HG02938 (cell line): Measurements from ENCODE around the gene HIF3A.

Source experiments
- ATAC-seq: cut with Tn5 transposase; IDR thresholded peaks from one replicate; pipeline ENCODE4 v1.9.1; 2021; ENCODE audit warnings: mild to moderate bottlenecking, moderate library complexity; ENCODE audit not compliant: unreplicated experiment

The HIF3A gene

DNA sequence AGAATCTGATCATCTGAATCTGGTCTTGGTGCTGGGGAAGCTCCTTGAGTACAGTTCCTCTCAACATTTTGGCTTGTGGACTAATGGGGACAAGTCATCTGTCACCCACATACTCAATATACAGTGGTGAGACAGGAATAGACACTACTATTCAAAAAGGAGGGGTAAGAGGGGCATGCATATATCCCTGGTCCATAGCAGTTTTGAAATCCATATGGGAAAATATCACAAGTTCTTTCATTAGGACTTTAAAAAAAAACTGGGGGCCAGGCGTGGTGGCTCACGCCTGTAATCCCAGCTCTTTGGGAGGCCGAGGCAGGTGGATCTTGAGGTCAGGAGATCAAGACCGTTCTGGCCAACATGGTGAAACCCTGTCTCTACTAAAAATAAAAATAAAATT lies 29.8 kb downstream of the HIF3A start:
- no peak for ATAC-seq

DNA sequence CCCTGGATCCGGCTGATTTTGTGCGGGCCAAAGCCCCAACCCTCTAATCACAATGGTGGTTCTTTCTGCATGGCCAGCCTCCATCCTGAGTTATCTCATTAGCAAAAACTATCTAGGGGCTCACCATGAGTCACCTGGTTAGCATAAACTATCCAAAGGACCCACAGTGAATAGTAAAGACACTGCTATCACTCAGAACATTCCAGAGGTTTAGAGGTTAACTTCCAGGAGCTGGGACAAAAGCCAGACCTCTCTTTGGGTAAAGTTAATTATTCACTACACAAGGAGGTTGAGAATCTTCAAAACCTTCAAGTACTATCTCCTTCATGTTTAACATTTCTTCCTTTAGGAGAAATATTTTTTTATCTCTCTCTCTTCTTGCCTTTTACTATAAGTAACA lies 31.2 kb downstream of the HIF3A start:
- ATAC-seq: no peak

DNA sequence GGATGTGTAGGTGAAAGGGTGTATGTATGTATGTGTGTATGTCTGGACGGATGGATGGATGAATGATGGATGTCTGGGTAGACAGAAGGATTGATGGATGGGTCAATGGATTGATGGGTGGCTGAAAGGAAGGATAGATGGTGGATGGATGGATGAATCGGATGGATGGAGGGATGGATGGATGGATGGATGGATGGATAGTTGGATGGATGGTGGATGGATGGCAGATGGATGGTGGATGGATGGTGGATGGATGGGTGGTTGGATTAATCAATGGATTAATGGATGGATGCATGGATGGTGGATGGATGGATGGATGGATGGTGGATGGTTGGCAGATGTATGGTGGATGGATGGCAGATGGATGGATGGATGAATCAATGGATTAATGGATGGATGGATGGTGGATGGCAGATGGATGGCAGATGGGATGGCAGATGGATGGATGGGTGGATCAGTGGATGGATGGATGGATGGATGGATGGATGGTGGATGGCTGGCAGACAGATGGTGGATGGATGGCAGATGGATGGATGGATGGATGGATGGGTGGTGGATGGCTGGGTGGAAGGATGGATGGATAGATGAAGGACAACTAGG lies 33.6 kb downstream of the HIF3A start:
- ATAC-seq: no peak

DNA sequence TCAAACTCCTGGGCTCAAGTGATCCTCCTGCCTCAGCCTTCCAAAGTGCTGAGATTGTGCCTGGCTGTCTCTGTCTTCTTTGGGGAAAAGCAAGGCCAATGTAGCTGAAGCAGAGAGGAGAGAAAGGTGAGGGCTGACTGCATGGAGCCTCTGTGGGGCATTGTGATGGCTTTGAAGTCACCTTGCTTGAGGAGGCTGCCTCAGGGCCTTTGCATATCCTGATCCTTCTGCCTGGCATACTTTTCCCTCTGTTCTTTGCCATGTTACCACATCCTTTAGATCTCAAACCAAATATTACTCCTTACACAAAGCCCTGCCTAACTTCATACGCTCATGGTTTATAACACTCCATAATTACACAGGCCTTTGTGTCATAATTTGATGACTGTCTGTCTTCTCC lies 40.6 kb downstream of the HIF3A start:
- no peak for ATAC-seq

DNA sequence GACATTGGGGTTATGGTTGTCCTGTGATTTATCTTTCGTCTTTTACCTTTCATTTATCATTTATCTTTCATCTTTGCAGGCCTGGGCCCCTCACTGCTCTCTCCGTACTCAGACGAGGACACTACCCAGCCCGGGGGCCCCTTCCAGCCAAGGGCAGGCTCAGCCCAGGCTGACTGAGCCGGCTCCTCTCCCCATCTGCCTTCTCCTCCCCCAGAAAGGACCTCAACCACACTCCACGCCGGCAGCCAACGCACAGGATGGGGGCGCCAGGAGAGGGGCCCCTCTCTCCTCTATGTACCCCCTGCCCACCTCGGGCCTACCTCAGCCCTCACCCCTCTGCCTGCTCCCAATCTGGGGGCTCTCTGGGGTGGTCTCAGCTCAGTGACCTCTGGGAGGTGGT lies 42.6 kb downstream of the HIF3A start:
- ATAC-seq: no peak

DNA sequence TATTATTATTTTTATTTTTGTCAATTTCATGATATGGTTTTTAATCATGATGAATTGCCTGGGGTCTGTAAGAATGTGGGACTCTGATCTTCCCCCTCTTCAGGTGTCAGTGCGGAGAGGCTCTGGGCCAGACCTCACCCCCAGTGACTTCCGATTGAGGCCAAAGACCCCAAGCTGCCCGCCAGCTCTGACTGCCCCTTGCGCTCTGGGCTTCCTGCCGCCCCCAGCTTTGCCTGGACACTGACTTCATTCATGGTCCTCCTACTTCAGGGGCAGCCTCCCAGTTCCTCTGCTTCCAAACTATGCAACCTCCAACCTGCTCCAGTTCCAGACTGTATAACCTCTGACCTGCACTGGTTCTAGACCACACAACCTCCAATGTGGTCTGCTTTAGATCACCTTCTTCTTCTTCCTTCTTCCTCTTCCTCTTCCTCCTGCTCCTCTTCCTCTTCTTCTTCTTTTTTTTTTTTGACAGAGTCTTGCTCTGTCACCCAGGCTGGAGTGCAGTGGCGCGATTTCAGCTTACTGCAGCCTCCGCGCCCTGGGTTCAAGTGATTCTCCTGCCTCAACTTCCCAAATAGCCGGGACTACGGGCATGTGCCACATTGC lies 43.3 kb downstream of the HIF3A start:
- no peak for ATAC-seq

DNA sequence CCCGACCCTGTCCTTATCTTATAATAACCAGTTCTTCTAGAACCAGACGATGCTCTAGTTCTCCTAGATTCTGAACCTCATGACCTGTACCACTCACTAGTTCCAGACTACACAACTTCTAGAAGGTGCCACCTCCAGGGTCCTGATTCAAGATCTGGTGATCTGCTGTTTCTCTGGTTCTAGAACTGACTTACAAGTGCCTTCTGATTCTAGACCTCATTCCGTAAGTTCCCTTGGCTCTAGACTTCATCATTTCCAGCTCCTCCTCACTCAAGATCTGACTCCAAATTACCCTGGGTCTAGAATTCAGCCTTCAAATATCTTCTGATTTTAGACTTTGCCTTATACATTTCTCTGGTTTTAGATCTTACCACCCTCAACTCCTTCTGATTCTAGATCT lies 45.1 kb downstream of the HIF3A start:
- ATAC-seq: no peak

DNA sequence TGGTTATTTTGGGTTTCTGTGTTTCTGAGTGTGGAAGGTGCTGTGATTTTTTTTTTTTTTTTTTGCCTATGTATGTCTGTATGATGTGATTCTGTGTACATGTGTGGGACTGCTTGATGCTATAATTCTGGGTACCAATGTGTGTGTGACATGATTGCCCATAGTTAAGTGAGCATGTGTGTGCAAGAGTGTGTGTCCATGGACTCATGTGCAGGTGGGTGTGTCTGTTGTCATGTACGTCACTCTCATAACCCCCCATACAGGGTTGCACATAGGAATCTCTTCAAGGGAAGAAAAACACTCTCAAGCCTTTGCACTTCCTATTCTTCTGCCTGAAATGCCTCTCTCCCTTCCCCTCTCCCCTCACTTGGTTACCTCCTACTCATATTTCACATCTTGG lies 47.5 kb downstream of the HIF3A start:
- ATAC-seq: no peak

DNA sequence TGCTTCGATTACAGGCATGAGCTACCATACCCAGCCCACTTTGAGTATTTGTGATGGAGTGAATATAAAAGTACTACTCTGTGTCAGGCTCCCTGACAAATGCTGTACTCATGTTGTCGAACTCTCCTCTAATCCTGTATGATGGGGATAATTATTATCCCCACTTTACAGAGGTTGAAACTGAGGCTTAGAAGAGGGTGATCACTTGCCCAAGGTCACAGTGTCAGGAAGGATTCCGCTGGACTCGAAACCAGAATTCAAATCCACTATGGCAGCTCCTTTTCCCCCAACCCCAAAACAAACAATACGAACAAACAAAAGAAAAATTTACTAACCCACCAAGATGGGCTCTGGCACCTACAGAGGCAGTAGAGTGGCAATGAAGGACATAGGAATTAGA lies 48.3 kb downstream of the HIF3A start:
- no peak for ATAC-seq

DNA sequence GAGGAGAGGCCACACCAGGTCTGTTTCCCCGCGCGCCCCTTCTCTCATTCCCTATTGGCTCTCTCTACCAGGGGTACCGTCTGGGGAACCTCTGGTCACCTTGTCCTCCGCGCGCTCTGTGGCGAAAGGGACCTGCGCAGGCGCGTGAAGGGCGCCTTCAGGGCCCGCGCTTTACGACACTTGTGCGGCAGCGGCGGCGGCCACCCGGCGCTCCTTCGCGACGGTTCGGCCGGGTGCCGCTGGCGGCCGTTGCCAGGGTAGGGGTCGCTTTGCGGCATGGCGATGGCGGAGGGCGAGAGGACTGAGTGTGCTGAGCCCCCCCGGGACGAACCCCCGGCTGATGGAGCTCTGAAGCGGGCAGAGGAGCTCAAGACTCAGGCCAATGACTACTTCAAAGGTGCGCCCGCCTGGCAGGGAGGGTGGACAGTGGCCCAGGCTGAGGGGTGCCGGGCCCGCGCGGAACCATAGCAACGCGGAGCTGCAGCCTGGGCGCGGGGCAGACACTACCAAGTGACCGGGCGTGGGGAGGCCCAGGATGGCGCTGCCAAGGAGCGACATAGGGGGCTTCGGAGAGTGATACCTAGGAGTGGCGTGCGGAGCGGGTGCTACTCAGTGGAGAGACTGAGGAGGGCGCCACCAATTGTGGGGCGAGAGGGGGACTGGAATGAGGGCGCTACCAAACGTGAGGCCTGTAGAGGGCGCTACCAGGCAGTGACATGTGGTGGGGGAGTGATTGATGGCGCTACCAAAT lies 50.2 kb downstream of the HIF3A start, which contains the start of gene PPP5C:
Gene PPP5C (plus strand): TSS at position 267 of the 751 bp plus-strand sequence. CDS start 10 bp downstream, at position 277.
- ATAC-seq: peak; percentile 48

DNA sequence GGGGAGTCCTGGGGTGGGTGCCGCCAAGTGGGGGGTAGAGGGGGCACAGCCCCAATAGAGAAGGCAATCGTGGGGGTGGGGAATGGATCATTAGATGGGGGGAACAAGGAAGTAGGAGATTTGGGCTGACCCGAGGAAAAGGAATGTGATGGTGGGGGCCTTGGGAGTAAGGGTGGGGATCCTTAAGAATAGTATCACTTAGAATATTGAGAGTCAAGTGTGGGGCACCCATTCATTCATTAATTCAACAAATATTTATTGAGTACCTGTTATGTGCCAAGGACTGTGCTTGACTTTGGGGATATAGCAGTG lies 50.7 kb downstream of the HIF3A start:
- ATAC-seq: no peak

DNA sequence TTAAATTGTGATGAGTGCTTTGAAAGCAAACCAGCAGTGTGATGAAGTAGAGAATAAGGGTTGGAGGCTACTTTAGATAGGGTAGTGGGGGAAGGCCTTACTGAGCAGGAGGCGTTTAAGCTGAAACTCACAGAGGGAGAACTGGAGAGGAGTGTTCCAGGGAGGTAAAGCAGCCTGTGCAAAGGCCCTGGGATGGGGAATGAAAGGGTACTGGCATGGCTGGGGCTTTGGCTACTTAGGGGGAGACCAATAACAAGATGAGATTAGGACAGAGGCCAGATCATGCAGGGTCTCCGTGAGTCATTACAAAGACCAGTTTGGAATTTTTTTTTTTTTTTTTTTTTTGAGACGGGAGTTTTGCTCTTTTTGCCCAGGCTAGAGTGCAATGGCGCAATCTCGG lies 51.1 kb downstream of the HIF3A start:
- no peak for ATAC-seq

DNA sequence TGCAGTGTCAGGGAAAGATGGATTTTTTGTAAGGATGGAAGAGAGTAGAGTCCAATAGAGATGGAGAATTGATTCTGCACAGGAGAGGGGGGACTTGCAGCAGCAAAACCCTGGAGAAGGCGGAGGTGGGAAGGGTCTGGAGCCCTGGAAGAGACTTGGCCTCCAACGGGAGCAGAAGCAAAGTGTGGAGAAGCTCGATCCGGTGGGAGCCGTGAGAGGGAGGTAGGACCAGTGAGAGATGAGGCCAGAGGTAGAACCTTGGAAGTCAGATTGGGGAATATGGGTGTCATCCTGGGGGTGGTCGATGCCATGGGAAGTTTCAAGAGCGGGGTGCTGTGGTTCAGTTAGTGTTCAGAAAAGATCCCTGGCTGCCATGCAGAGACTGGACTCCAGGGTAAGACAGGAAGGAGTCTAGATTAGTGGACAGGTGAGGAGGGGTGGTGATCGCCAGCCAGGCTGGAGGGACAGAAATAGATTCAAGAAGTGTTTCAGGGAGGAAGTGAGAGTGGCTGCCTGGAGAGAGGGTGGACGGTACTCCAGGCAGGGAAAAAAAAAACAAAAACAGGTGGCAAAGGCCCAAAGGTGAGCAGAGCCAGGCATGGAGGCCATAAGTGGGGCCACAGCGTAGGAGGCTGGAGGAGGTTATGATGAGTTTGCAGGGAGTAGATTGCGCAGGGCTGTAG lies 52.6 kb downstream of the HIF3A start:
- no peak for ATAC-seq

DNA sequence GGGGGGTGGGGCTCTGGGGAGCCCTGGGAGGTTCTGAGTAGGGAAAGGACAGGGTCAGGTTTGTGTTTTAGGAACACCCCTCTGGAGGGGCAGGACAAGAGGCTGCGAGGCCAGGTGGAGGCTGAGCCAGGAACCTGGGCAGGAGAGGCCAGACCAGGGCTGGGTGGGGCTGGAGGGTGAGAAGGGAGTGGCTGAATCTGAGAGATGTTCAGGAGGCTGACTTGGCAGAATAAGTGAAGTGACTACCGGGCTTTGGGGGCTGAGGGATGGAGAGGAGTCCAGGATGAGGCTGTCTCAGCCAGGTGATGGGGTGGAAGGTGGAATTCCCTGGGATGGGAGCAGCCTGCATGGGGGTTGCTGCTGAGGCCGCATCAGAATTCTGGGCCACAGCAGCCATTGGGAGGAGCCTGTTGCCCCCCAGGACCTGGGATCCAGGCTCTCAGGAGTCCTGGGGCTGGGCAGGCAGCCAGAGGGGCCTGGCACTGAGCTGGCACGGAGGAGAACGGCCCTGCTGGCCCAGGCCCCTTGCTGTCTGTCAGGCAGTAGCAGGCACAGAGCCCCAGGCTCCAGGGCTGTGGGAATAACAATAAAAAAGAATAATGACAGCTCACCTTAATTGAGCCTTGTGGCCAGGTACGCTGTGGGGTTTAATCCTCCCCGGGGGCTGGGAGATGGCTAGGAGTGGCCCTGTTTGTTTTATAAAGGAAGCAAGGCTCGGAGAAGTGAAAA lies 53.4 kb downstream of the HIF3A start:
- no peak for ATAC-seq

DNA sequence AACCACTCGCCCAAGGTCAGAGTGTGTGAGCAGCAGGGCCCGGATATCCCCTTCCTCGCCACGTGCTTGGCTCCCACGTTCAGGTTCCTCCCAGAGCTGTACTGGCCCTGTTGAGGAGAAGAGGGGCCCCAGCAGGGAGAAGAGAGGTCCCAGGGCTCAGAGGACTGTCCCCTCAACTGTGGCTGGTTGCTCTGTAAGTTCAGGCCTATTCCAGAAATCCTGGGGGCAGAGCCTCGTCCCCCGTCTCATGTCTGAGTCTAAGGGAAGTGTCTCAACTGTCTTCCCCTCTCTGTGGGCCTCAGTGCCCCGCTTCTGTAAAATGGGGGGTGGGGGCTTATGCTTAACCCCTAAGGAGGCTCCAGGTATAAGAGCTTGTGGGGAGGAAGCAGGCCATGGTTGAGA lies 53.9 kb downstream of the HIF3A start:
- ATAC-seq: no peak

DNA sequence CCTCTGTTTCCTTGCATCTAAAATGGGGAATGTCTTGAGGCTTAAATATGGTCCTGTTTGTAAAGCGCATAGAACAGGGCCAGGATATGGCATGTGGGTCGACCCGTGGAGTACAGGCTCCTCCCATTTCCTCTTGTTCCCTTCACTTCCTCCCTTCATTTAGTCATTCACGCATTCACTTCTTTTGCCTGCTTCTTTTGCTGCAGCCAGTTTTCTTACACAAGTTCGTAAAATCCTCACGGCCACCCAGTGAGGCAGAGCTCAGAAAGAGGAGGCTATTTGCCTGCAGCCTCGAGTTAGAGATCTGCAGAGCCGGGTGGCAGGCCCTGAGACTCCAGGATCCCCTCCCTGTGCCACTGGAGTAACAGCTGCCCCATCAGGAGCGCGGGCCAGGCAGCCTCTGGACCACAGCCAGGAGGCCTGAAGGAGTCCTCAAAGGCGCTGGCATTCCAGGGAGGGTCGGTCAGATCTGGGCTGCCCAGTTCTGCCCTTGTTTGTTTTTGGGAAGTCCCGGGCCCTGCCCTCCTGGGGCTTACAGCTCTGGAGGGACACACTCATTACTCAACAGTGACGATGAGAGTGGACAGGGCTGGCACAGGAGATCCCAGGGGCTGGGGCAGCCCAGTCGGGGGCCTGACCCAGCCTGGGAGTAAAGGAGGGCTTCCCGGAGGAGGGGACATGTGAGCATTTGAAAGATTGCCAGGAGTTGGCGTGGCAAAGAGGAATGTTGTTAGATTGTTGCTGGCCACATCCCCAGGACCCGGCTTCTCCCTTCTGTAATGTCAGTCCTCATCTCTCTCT lies 54.6 kb downstream of the HIF3A start:
- ATAC-seq: no peak

DNA sequence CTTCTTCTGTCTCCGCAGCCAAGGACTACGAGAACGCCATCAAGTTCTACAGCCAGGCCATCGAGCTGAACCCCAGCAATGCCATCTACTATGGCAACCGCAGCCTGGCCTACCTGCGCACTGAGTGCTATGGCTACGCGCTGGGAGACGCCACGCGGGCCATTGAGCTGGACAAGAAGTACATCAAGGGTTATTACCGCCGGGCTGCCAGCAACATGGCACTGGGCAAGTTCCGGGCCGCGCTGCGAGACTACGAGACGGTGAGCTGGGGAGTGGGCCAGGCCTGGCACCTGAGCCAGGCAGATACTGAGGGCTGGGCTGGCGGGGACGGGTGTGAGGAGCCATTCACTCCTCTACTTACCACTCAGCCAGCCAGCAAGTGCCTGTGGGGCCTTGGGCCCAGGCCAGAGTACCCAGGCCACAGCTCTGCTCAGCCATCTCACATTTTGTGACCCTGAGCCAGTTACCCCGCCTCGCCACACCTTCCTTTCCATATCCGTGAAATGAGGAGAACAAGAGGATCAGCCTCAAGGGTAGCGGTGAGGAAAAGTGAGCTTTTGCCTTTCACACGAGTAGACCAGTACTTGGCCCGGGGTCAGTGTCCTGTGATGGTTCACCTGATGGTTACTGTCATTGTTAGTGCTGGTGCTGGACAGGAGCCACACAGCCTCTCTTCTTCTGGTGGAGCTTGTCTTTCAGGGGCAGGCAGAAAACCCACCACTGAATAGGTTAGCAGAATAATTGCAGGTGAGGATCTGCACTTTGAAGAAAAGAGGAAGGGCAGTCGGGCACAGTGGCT lies 57.1 kb downstream of the HIF3A start:
- ATAC-seq: no peak

DNA sequence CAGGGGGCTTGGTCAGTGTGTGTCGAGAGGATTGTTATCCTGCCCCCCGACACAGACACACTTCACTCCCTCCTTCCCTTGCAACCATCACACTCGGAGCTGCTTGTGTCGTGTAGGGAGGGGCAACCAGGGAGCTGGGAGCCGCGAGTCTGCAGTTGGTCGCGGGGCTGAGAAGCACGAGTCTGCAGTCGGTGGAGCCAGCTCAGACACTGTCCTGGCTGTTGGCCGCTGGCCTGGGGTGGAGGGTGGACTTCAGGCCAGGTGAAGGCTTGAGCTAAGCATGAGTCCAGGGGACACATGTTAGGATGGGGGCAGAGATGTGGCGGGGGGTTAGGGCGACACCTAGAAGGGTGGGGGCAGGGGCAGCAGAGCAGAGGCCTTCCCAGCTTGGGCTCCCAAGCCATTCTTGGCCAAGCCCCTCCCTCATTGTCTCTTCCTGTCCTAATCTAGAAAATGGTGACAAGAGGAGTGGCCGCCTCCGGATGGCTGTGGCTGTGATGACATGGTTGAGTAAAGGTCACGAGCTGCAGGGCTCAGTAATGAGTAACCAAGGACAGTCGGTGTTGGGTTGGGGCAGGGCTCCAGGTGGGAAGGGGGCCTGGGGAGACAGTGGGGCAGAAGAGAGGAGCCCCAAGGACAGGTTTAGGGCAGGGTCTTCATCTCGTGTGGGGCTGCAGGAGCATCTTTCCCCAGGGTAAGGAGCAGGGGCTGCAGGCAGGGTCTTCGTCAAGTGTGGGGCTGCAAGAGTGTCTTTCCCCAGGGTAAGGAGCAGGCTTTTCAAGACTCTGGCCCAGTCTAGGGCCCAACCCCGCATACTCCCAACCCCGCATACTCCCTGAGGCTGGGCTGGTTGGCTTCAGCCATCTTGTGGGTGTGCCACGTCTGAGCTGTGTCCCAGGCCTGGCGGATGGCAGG lies 58.6 kb downstream of the HIF3A start:
- ATAC-seq: no peak
